ENCODE data around the gene XPC. TPM values are rescaled to one million over a fixed set of nuclear protein-coding genes. Genes with fewer than 3 reads are reported as not detected.

The XPC gene
- total and polyA plus RNA-seq, 2 of the 8 experiments (the other 6 are each of a cell fraction or from before 2014, with no cell fraction given), result 8.8 to 27.3 TPM

DNA sequence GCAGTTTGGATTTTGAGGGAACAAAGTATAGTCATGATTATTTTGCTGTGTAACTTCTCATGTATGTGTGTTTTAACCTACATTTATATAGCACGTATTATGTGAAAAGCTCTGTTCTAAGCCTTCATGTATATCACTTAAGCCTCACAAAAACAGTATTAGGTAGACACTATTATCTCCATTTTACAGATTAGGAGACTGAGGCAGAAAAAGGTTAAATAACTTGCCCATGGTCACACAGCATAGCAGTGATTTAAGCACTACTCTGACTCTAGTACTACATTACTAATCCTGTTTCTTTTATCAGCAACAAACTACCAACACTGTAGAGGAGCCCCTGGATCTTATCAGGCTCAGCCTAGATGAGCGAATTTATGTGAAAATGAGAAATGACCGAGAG lies 2.9 kb upstream of the XPC start:
- Histone ChIP-seq H3K18ac (ENCODE audit: extremely low read depth, low read length) (no peak overlapping the region), H2BK12ac (ENCODE audit: low read depth, low read length) (no peak overlapping the region), H3K14ac (ENCODE audit: insufficient read length) (no peak overlapping the region), H4K8ac (ENCODE audit: extremely low read depth, insufficient read depth, low read length) (no peak overlapping the region), H2AFZ (ENCODE audit: low read length) (no peak overlapping the region), H4K20me1 (replicated peaks in 1 of 2; ENCODE audit: control insufficient read depth in 1 of 2, insufficient read depth in 2 of 2, low read length in 2 of 2) (no peaks in the 10 kb centered on the region), H3K27me3 (replicated peaks in 1 of 4; ENCODE audit: control insufficient read depth in 3 of 4, extremely low read depth in 1 of 4, insufficient read depth in 3 of 4, low read length in 3 of 4) (peaks cover 0 to under 1% (median 0%) of the 10 kb centered on the region in 4 experiments; a peak in 2 of 7 replicates), H3K4me2 (ENCODE audit: insufficient read depth in 1 of 2, low read depth in 2 of 2, low read length in 2 of 2) (no peak overlapping the region), H2BK5ac (ENCODE audit: low read depth, low read length) (no peak overlapping the region), H3K4ac (replicated peaks; ENCODE audit: insufficient read length, low read depth, low read length) (no peak overlapping the region), H3K79me1 (ENCODE audit: low read depth, low read length) (peaks cover 2% of the 10 kb centered on the region; the same call in 1 of the 2 replicates), H3K9me3 (ENCODE audit: insufficient read depth in 2 of 2, low read depth in 1 of 2, low read length in 1 of 2) (no peaks in the 10 kb centered on the region), H3K56ac (replicated peaks; ENCODE audit: insufficient read length, low read depth, low read length) (no peak overlapping the region), H2BK15ac (ENCODE audit: low read length) (no peak overlapping the region), H3K36me3 (ENCODE audit: control insufficient read depth in 2 of 4, insufficient read depth in 4 of 4, low read length in 3 of 4) (peaks cover 4 to 41% (median 18%) of the 10 kb centered on the region in 4 experiments; a peak in 7 of 8 replicates), H4K5ac (ENCODE audit: insufficient read length, low read depth, low read length) (no peak overlapping the region), H3K27ac (ENCODE audit: low read depth, low read length) (no peak overlapping the region), H2BK20ac (ENCODE audit: low read length) (no peak overlapping the region), H2BK120ac (replicated peaks; ENCODE audit: low read depth, low read length) (no peak overlapping the region), H3K79me2 (ENCODE audit: control insufficient read depth in 1 of 2, insufficient read depth in 2 of 2, low read length in 2 of 2) (peaks cover 0 to 43% of the 10 kb centered on the region in 2 experiments; a peak in 3 of 4 replicates), H3K4me1 (replicated peaks in 1 of 4; ENCODE audit: control insufficient read depth in 3 of 4, insufficient read depth in 4 of 4, low read length in 3 of 4) (peaks cover 0 to 2% (median under 1%) of the 10 kb centered on the region in 4 experiments; a peak in 3 of 7 replicates), H3K9ac (replicated peaks in 1 of 4; ENCODE audit: extremely low read depth in 1 of 4, low read depth in 3 of 4, low read length in 3 of 4) (no peak overlapping the region), H4K91ac (replicated peaks; ENCODE audit: insufficient read length, low read length) (no peak overlapping the region), H2AK5ac (ENCODE audit: low read depth, low read length) (no peak overlapping the region), H3K23ac (ENCODE audit: insufficient read length) (no peak overlapping the region), H3K23me2 (ENCODE audit: low read depth, low read length) (peaks cover 6% of the 10 kb centered on the region), H3K4me3 (ENCODE audit: extremely low read depth in 1 of 4, insufficient read depth in 2 of 4, low read depth in 3 of 4, low read length in 4 of 4) (no peak overlapping the region)
- FAIRE-seq (no peak), DNase-seq (ENCODE audit: low read depth in 1 of 2, low spot score in 2 of 2) (no peak)
- POLR2A ChIA-PET (ENCODE audit: partially characterized antibody), result no interaction called here
- 79% methylated on average over 3 of the region's 3 CpGs; no CpG with 5 or more reads in 1 of the 2 experiments for WGBS, 2 experiments (ENCODE audit: extremely low coverage in 1 of 2, insufficient coverage in 1 of 2, insufficient read length in 1 of 2, insufficient replicate concordance in 2 of 2, low coverage in 1 of 2, low lambda C conversion rate in 2 of 2, missing lambda C conversion rate in 1 of 2)
- CTCF ChIA-PET (ENCODE audit: partially characterized antibody), result no interaction called here
- TF ChIP-seq SIX5 (IDR thresholded peaks at IDR 0.05; ENCODE audit: low read depth, low read length) (no peak), KDM4A (IDR thresholded peaks at IDR 0.05; ENCODE audit: low read depth, low read length, severe bottlenecking) (no peak), SAP30 (IDR thresholded peaks at IDR 0.05; ENCODE audit: insufficient read depth, insufficient replicate concordance, low read length) (no peak), TCF12 (IDR thresholded peaks at IDR 0.05; ENCODE audit: low read depth, low read length) (no peak), YY1 (IDR thresholded peaks at IDR 0.05; ENCODE audit: low read depth, low read length) (no peak), BACH1 (IDR thresholded peaks at IDR 0.05; ENCODE audit: low read length) (no peak), SRF (IDR thresholded peaks at IDR 0.05; ENCODE audit: low read depth, low read length) (no peak), GABPA (IDR thresholded peaks at IDR 0.05; ENCODE audit: borderline replicate concordance, insufficient read depth, low read length) (no peak), SUZ12 (IDR thresholded peaks at IDR 0.05; ENCODE audit: low read length) (no peak), EP300 (IDR thresholded peaks at IDR 0.05; ENCODE audit: borderline replicate concordance in 1 of 2, low read depth in 2 of 2, low read length in 2 of 2) (no peak), ZNF274 (IDR thresholded peaks at IDR 0.05; ENCODE audit: borderline replicate concordance, extremely low read depth, low read length) (no peak), RNF2 (IDR thresholded peaks at IDR 0.05; ENCODE audit: borderline replicate concordance, low read depth, low read length, missing control alignments, poor library complexity, severe bottlenecking) (no peak)
- TF ChIP-seq, protein P1, sequence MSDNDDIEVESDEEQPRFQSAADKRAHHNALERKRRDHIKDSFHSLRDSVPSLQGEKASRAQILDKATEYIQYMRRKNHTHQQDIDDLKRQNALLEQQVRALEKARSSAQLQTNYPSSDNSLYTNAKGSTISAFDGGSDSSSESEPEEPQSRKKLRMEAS (IDR thresholded peaks at IDR 0.05), result no peak

Data from H1 (cell line).